Thyroid gland (tissue), 4 donors: ENCODE data around the gene VARS2.

ENCODE experiments used
- POLR2A ChIP-seq, 2 donors: fragments of 450-650 bp; IDR thresholded peaks; one replicate each; pipeline ENCODE4 v1.6.1; 2017; ENCODE audit warnings: antibody characterized with exemption in 2 of 2, mild to moderate bottlenecking in 2 of 2, moderate library complexity in 1 of 2
- TF ChIP-seq, protein P1 (sequence below), 6 experiments: fragments of 200-600 bp in 3 of 6; fragments of 450-650 bp in 3 of 6; sonication (generic) in 3 of 6; IDR thresholded peaks; one replicate each; pipeline ENCODE4 v1.5.1; 2016 to 2019; ENCODE audit warnings: antibody characterized with exemption in 6 of 6, mild to moderate bottlenecking in 2 of 6, inconsistent platforms in 1 of 6, moderate library complexity in 1 of 6

DNA sequence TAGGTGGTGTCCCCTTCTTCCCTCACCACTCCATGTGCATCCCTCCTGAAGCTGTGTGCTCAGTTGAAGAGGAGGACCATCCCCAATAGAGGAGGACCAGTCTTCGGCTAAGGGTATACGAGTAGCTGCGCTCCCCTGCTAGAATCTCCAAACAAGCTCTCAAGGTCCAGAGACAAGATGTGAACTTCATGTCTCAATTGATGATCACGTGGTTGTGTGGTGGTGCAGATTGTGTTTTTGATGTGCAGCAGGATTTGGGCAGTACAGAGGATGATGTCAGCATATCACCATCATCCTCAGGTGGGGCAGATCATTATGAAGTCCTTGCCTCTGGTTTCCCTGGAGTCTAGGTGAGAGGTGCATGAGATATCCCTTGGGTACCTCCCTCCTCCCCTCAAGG lies 49.7 kb upstream of the VARS2 start:
- no peak for TF ChIP-seq POLR2A (IDR thresholded peaks at IDR 0.05)
- TF ChIP-seq, protein P1, sequence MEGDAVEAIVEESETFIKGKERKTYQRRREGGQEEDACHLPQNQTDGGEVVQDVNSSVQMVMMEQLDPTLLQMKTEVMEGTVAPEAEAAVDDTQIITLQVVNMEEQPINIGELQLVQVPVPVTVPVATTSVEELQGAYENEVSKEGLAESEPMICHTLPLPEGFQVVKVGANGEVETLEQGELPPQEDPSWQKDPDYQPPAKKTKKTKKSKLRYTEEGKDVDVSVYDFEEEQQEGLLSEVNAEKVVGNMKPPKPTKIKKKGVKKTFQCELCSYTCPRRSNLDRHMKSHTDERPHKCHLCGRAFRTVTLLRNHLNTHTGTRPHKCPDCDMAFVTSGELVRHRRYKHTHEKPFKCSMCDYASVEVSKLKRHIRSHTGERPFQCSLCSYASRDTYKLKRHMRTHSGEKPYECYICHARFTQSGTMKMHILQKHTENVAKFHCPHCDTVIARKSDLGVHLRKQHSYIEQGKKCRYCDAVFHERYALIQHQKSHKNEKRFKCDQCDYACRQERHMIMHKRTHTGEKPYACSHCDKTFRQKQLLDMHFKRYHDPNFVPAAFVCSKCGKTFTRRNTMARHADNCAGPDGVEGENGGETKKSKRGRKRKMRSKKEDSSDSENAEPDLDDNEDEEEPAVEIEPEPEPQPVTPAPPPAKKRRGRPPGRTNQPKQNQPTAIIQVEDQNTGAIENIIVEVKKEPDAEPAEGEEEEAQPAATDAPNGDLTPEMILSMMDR (IDR thresholded peaks at IDR 0.05) = no peak
